Hepatocyte (in vitro differentiated cells): ENCODE data around the gene TRHDE.

Experiments used
- CTCF ChIP-seq: fragments of 200-600 bp; sonication (generic); IDR thresholded peaks from 2 replicates; pipeline ENCODE4 v1.5.1; 2016; ENCODE audit warnings: antibody characterized with exemption, mild to moderate bottlenecking; ENCODE audit not compliant: poor library complexity
- EZH2 ChIP-seq: fragments of 200-600 bp; sonication (generic); IDR thresholded peaks from 2 replicates; pipeline ENCODE4 v1.6.1; 2016; ENCODE audit warnings: antibody characterized with exemption, mild to moderate bottlenecking, borderline replicate concordance
- EZH2phosphoT487 ChIP-seq: fragments of 200-600 bp; sonication (generic); IDR thresholded peaks from one replicate; pipeline ENCODE4 v1.6.1; 2018; ENCODE audit warnings: antibody characterized with exemption, mild to moderate bottlenecking, low read depth, moderate library complexity; ENCODE audit not compliant: unreplicated experiment, severe bottlenecking

- TF ChIP-seq CTCF (no peak), EZH2phosphoT487 (no peak), EZH2 (no peak)
Measured at GRCh38 chr12:72274931-72275330, 2.8 kb downstream of the TRHDE start.
